PC-3 (cell line): Measurements from ENCODE around the gene ASB13. TPM values are rescaled to one million over a fixed set of nuclear protein-coding genes. Genes with fewer than 3 reads are reported as not detected.
"Not testable (repeated sequence)": the region's sequence is repeated elsewhere in the genome, so short reads cannot be mapped to it uniquely, and the experiment has no call there.

ENCODE experiments used
- ATAC-seq: fragments of 200-7000 bp; cut with Tn5 transposase; 2 replicates; pipeline ENCODE4 v1.9.1; 2020; ENCODE audit warnings: mild to moderate bottlenecking, moderate library complexity
- BruUV-seq: library from RNA; stranded (reverse); fragments of 400-500 nt; replicated peaks from 2 replicates; lab custom pipeline; 2021; lab: Mats Ljungman, UMichigan
- CTCF ChIA-PET: fragments of 300-600 bp; sonication (Branson Sonifier 250); formaldehyde crosslinking; loops from one replicate; lab custom pipeline; 2022; ENCODE audit warnings: antibody characterized with exemption; lab: Charles Lee
- POLR2A ChIA-PET: fragments of 300-600 bp; sonication (Branson Sonifier 250); formaldehyde crosslinking; loops from one replicate; lab custom pipeline; 2022; ENCODE audit warnings: antibody characterized with exemption; ENCODE audit not compliant: unreplicated experiment; lab: Charles Lee
- DNase-seq: peaks from one replicate; pipeline ENCODE4 v3.0.0-alpha.2; 2015
- H2AFZ ChIP-seq: fragments of 300-600 bp; sonication (generic); 2 replicates; pipeline ENCODE4 v1.6.0; 2016; ENCODE audit warnings: antibody characterized with exemption, low read length
- H3F3A ChIP-seq: fragments of 300-600 bp; sonication (generic); one replicate; pipeline ENCODE4 v1.6.0; 2017; ENCODE audit warnings: antibody characterized with exemption, low read length, control low read depth, mild to moderate bottlenecking; ENCODE audit not compliant: unreplicated experiment
- H3K27ac ChIP-seq: fragments of 300-600 bp; sonication (generic); 2 replicates; pipeline ENCODE4 v1.5.1; 2016; ENCODE audit warnings: mild to moderate bottlenecking, low read length
- H3K27me3 ChIP-seq: fragments of 300-600 bp; sonication (generic); 2 replicates; pipeline ENCODE4 v1.6.1; 2016; ENCODE audit warnings: low read length, mixed read lengths
- H3K36me3 ChIP-seq: fragments of 300-600 bp; sonication (generic); 2 replicates; pipeline ENCODE4 v1.6.1; 2016; ENCODE audit warnings: low read depth, mixed run types, low read length, mixed read lengths
- H3K4me1 ChIP-seq: fragments of 300-600 bp; sonication (generic); 2 replicates; pipeline ENCODE4 v1.5.1; 2016; ENCODE audit warnings: low read length; ENCODE audit not compliant: insufficient read depth
- H3K4me2 ChIP-seq: fragments of 300-600 bp; sonication (generic); 2 replicates; pipeline ENCODE4 v1.6.0; 2016; ENCODE audit warnings: low read length
- H3K4me3 ChIP-seq: fragments of 300-600 bp; sonication (generic); 2 replicates; pipeline ENCODE4 v1.5.1; 2016; ENCODE audit warnings: mild to moderate bottlenecking, low read length, mixed read lengths
- H3K79me2 ChIP-seq: fragments of 300-600 bp; sonication (generic); 2 replicates; pipeline ENCODE4 v1.6.1; 2017; ENCODE audit warnings: low read length, mixed read lengths
- H3K9ac ChIP-seq: fragments of 300-600 bp; sonication (generic); 2 replicates; pipeline ENCODE4 v1.6.0; 2016; ENCODE audit warnings: mild to moderate bottlenecking, low read length
- H3K9me2 ChIP-seq: fragments of 300-600 bp; sonication (generic); replicated peaks from 2 replicates; pipeline ENCODE4 v1.6.1; 2016; ENCODE audit warnings: mixed run types, low read length, mixed read lengths
- H3K9me3 ChIP-seq: fragments of 300-600 bp; sonication (generic); 2 replicates; pipeline ENCODE4 v1.6.1; 2016; ENCODE audit warnings: low read length, mixed read lengths
- H4K20me1 ChIP-seq: fragments of 300-600 bp; sonication (generic); 2 replicates; pipeline ENCODE4 v1.6.1; 2016; ENCODE audit warnings: low read length, mixed read lengths
- CTCF ChIP-seq: fragments of 300-600 bp; sonication (generic); conservative IDR thresholded peaks from 2 replicates; pipeline ENCODE4 v1.5.1; 2017; ENCODE audit warnings: antibody characterized with exemption, low read depth, mild to moderate bottlenecking, low read length
- EZH2 ChIP-seq: fragments of 300-600 bp; sonication (generic); IDR thresholded peaks from one replicate; pipeline ENCODE4 v1.6.1; 2017; ENCODE audit warnings: antibody characterized with exemption, mild to moderate bottlenecking, low read length; ENCODE audit not compliant: unreplicated experiment
- EZH2phosphoT487 ChIP-seq: fragments of 300-600 bp; sonication (generic); IDR thresholded peaks from 2 replicates; pipeline ENCODE4 v1.6.1; 2018; ENCODE audit warnings: mild to moderate bottlenecking, antibody characterized with exemption, low read length, borderline replicate concordance
- intact Hi-C: fragments of 100-400 bp; cut with micrococcal nuclease; formaldehyde crosslinking; loops from 2 replicates; pipeline ENCODE4 v1.9.0; 2023
- total RNA-seq: library from RNA; depleted of rRNA; stranded (reverse); fragments of >200 nt; gene quantifications from 2 replicates; pipeline ENCODE4 v1.2.3, GENCODE V29; 2014

The ASB13 gene
- total RNA-seq, 1 experiment from 2014 or later = 6.6 TPM

DNA sequence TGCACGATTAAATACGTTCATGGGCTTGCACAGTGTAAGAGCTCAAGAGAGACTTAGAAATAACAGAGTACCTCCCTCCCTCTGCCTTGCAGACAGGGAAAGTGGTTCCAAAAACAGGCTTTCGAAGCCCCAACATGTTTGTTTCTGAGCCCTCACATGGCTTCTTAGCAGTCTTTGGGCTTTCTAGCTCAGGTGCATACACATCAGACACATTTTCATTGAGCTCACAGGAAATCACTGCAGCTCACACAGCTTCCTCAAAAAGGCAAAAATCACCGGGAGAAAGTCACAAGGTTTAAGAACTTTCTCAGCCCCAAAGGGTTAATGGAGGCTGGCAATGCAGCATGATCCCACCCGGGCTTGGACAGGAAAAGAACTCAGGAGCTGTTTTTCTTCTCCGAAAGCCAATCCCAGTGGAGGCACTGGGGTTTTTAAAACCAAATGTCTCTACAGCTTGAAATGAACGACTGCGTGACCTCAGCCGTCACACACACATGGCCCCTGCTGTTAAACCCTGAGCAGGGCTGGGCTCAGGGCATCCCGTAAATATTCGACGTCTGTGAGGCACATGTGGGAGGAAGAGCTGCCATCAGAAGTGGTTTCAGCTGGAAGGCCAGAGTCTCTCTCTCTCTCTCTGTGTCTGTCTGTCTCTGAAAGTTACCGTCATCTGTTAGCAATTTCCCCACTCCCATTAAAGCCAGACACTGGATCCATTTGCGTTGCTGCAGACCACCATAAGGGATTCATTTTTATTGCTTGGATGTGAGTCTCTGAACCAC lies 71.9 kb downstream of the ASB13 start:
- BruUV-seq = no TSS peak
- peak overlapping the region; percentile 92 for H3K9ac ChIP-seq
- POLR2A ChIA-PET = interaction anchor here (0.6 kb wide), 3 partner anchors 29 to 1846 kb away, joined by 3 to 9 read pairs (median 3); no protein-coding TSS in a partner anchor
- H4K20me1 ChIP-seq = no peaks in the 10 kb centered on the region
- no peak for TF ChIP-seq CTCF
- no peak for TF ChIP-seq EZH2
- no peak for TF ChIP-seq EZH2phosphoT487
- peaks cover 19% of the 10 kb centered on the region for H3K79me2 ChIP-seq
- no peak for DNase-seq
- H2AFZ ChIP-seq = no peak overlapping the region
- ATAC-seq = no peak
- peaks cover 54% of the 10 kb centered on the region for H3K4me1 ChIP-seq
- CTCF ChIA-PET = interaction anchor here (0.7 kb wide), 1 partner anchor 15 kb away, joined by 3 read pairs; no protein-coding TSS in a partner anchor
- peak overlapping the region; percentile 100 for H3K27ac ChIP-seq
- intact Hi-C loops = no loop called here
- no peak overlapping the region for H3K4me3 ChIP-seq
- H3K27me3 ChIP-seq = no peaks in the 10 kb centered on the region
- peak overlapping the region; percentile 93 for H3K4me2 ChIP-seq
- H3K9me3 ChIP-seq = no peaks in the 10 kb centered on the region
- H3K36me3 ChIP-seq = no peaks in the 10 kb centered on the region
- H3K9me2 ChIP-seq = no peaks in the 10 kb centered on the region
- no peaks in the 10 kb centered on the region for H3F3A ChIP-seq

DNA sequence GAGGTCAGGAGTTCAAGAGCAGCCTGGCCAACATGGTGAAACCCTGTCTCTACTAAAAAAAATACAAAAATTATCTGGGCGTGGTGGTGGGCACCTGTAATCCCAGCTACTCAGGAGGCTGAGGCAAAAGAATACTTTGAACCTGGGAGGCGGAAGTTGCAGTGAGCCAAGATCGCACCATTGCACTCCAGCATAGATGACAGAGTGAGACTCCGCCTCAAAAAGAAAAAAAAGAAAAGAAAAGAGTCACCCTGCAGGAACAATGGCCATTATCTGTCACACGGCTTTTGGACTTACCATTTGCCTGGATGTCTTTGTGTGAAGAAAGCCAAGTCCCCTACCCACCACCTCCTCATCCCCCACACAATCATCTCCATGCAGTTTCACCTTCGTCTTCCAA lies 73.0 kb downstream of the ASB13 start:
- H3F3A ChIP-seq, H3K9me2 ChIP-seq, H3K4me3 ChIP-seq, DNase-seq, ATAC-seq, H3K27me3 ChIP-seq, H3K27ac ChIP-seq, BruUV-seq, H3K4me2 ChIP-seq, CTCF ChIA-PET, POLR2A ChIA-PET, H4K20me1 ChIP-seq, H3K9me3 ChIP-seq, H2AFZ ChIP-seq, H3K9ac ChIP-seq, H3K36me3 ChIP-seq, intact Hi-C loops: not testable (repeated sequence)
- Histone ChIP-seq H3K4me1 (peaks cover 63% of the 10 kb centered on the region), H3K79me2 (peaks cover 19% of the 10 kb centered on the region)

GRCh38 chr10:5592070-5592469 lies 74.3 kb downstream of the ASB13 start:
- Histone ChIP-seq H2AFZ (no peak overlapping the region), H3K4me2 (no peak overlapping the region), H3K27ac (no peak overlapping the region), H3K4me3 (no peak overlapping the region), H3K9ac (no peak overlapping the region), H3K27me3 (no peaks in the 10 kb centered on the region), H3K9me2 (no peaks in the 10 kb centered on the region), H3K79me2 (peaks cover 19% of the 10 kb centered on the region), H3K9me3 (no peaks in the 10 kb centered on the region), H3F3A (no peaks in the 10 kb centered on the region), H3K36me3 (no peaks in the 10 kb centered on the region), H3K4me1 (peaks cover 58% of the 10 kb centered on the region), H4K20me1 (no peaks in the 10 kb centered on the region)
- ATAC-seq = no peak
- no TSS peak for BruUV-seq
- no peak for DNase-seq
- ChIA-PET CTCF (no interaction called here), POLR2A (no interaction called here)
- intact Hi-C loops = no loop called here
- TF ChIP-seq CTCF (no peak), EZH2 (no peak), EZH2phosphoT487 (no peak)
